ENCODE results near the gene TTC23L.

GRCh38 chr5:34822956-34823715 is 15.8 kb upstream of the TTC23L start:
- TF ChIP-seq ZNF281 (CRISPR knock-in tag; IDR thresholded peaks at IDR 0.05): no peak
- TF ChIP-seq, protein P1, sequence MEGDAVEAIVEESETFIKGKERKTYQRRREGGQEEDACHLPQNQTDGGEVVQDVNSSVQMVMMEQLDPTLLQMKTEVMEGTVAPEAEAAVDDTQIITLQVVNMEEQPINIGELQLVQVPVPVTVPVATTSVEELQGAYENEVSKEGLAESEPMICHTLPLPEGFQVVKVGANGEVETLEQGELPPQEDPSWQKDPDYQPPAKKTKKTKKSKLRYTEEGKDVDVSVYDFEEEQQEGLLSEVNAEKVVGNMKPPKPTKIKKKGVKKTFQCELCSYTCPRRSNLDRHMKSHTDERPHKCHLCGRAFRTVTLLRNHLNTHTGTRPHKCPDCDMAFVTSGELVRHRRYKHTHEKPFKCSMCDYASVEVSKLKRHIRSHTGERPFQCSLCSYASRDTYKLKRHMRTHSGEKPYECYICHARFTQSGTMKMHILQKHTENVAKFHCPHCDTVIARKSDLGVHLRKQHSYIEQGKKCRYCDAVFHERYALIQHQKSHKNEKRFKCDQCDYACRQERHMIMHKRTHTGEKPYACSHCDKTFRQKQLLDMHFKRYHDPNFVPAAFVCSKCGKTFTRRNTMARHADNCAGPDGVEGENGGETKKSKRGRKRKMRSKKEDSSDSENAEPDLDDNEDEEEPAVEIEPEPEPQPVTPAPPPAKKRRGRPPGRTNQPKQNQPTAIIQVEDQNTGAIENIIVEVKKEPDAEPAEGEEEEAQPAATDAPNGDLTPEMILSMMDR (IDR thresholded peaks at IDR 0.05): no peak
